Measurements from ENCODE around the gene NKX3-2.

The NKX3-2 gene

DNA sequence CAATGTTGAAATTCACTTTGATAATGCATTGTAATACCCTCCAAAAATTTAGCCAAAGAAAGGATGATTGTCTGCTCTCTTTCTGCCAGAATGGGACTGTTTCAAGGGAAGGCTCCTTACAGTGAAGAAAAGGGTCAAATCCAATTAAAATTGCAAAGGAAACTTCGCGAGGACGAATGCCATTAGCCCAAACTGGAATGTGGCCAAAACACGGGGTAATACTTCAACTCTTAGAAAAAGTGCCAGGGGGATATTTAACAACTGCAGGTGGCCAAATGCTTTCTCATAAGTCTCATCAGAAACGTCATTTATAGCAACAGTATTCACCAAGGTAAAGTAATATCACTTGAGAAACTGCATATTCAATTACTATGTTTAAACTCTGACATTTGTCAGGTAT lies 29.0 kb downstream of the NKX3-2 start:
- in situ Hi-C loops (cut with MboI; ENCODE audit: low sequenced_read_pairs): no loop called here

DNA sequence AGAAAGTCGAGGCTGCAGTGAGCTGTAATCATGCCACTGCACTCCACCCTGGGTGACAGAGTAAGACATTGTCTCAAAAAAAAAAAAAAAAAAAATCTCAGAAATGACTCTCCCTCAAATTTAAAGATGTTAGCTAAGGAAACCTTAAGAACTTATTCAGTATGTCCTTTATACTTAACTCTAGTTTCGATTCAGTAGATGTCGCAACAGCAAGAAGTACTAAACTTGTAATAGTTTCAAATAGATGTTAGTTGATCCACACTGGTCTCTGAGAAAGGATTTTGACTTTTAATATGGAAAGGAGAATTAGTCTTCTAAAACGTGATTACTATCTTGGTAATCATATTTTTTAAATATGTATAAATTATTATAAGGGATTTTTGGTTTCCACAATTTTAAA lies 29.6 kb downstream of the NKX3-2 start:
- in situ Hi-C loops (cut with MboI; ENCODE audit: low sequenced_read_pairs): no loop called here

DNA sequence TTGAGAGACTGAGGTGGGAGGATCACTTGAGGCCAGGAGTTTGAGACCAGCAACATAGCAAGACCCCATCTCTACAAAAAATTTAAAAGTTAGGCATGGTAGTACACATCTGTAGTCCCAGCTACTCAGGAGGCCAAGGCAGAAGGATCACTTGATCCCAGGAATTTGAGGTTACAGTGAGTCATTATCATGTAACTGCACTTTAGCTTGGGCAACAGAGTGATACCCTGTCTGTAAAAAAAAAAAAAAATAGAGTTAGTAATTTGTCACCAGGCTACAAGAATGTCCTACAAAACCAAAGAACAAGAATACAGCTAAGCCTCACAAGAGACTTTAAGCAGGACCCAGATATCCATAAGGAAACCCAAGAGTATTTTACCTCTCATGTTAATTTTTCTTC lies 33.2 kb downstream of the NKX3-2 start:
- in situ Hi-C loops (cut with MboI; ENCODE audit: low sequenced_read_pairs): no loop called here

DNA sequence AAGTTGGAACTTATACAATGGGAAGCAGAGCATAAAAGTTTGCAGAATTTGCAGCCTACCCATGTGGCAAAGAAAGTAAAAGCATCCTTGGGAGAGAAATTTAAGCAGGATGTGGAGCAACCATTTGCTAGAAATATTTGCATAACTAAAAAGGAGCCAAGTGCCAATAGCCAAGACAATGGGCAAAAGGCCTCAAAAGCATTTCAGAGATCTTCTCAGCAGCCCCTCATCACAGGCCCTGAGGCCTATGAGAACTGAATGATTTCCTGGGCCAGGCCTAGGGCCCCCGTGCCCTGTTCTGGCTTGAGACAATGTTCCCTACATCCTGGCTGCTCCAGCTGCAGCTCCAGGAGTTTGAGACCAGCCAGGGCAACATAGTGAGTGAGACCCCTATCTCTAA lies 34.9 kb downstream of the NKX3-2 start:
- in situ Hi-C loops (cut with MboI; ENCODE audit: low sequenced_read_pairs): no loop called here

DNA sequence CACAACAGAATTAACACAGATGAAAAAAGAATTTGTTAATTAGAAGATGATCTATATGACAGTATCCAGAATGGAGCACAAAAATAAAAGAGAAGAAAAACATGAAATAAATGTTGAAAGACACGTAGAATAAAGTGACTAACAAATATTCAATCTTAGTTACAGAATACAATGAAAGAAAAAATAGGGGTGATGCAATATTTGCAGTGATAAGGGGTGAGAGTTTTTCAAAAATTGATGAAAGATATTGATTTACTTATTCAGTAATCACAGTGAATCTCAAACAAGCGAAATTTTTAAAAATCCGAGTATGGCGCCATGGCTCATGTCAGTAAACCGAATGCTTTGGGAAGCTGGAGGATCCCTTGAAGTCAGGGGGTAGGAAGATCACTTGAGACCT lies 39.9 kb downstream of the NKX3-2 start:
- in situ Hi-C loops (cut with MboI; ENCODE audit: low sequenced_read_pairs): no loop called here

DNA sequence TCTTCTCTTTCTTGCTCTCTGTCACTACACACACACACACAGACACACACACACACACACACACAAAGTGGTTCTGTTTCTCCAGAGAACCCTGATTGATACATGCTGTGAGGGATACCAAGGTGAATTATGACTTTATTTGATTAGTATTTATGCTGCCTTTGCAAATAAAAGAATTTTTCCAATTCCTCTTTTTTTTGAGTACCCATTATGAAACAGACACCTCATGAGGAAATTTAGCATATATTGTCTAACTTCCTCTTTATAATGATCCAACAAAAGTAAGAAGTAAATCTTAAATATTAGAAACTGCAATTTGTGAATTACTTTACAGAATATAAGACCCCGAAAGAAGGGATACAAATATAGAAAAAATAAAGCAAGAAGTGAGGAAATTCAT lies 45.8 kb downstream of the NKX3-2 start:
- in situ Hi-C loops (cut with MboI; ENCODE audit: low sequenced_read_pairs): no loop called here

DNA sequence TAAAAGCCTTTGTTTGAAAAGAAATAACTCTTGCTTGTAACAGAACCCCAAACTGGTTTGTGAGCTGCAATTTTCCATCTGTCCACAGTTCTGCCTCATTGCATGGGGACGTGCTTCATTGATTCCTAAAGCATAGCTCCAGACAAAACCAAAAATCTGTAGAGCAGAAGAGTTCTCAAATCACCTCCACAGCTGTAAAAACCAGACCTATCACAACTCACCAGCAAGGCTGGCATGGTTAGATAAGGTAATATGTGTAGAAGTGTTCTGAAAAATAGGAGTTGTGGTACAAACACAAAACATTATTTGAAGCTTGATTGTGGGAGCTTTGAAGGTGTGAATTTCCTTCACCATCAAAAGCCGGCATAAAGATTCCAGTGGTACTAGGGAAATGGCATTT lies 47.7 kb downstream of the NKX3-2 start:
- in situ Hi-C loops (cut with MboI; ENCODE audit: low sequenced_read_pairs): no loop called here

DNA sequence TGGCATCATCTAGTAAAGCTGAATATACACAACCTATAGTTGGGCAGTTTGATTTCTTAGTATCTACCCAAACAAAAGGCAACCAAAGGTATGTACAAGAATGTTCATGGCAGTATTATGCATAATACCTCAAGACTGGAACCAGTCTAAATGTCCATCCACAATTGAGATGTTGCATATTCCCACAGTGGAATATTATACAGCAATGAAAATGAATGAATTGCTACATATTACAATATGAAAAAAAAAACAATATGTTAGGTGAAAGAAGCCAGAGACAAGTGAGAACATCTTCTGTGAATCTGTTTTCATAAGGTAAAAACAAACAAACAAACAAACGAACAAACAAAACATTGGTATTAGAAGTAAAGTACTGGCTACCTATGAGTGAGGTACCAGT lies 48.6 kb downstream of the NKX3-2 start:
- in situ Hi-C loops (cut with MboI; ENCODE audit: low sequenced_read_pairs): no loop called here

DNA sequence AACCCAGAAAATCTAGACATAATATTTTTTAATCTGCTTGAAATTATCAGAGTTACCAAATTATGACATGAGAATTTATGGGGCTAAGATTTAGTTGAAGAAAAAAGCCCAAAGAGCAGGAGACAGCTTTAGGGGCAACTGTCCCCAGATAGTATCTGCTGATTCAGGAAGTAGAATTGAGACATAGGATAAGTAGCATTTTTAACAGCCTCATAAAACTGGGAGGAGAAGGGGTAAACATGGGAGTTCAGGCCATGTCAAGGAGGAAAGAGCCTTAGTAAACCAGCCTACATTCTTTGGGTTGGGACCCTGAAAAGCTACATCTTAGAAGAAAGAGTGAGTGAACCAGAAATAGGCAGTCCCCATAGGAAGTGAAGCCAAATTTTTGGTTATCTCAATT lies 50.5 kb downstream of the NKX3-2 start:
- in situ Hi-C loops (cut with MboI; ENCODE audit: low sequenced_read_pairs): no loop called here

DNA sequence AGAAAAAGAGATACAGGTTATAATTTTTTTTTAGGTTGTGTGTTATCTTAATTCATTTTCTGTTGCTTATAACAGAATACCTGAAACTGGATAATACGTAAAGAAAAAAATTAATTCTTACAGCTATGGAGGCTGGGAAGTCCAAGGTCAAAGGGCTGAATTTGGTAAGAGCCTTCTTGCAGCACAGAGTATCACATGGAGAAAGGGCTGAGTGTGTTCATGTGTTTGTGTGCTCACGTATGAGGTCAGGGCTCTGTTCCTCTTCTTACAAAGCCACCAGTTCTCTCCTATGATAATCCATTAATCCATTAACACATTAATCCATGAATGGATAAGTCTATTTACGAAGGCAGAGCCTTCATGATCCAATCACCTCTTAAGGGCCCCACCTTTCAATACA lies 51.6 kb downstream of the NKX3-2 start:
- in situ Hi-C loops (cut with MboI; ENCODE audit: low sequenced_read_pairs): no loop called here
